Panc1 (cell line): ENCODE measurements around the gene AARS1. TPM values are rescaled to one million over a fixed set of nuclear protein-coding genes. Genes with fewer than 3 reads are reported as not detected.

Source experiments
- ATAC-seq: fragments of 200-7000 bp; cut with Tn5 transposase; 2 replicates; pipeline ENCODE4 v1.9.1; 2020; ENCODE audit warnings: mild to moderate bottlenecking, moderate library complexity
- BruUV-seq: library from RNA; stranded (reverse); fragments of 400-500 nt; replicated peaks from 2 replicates; lab custom pipeline; 2021; lab: Mats Ljungman, UMichigan
- CTCF ChIA-PET: fragments of 300-600 bp; sonication (Branson Sonifier 250); formaldehyde crosslinking; loops from one replicate; lab custom pipeline; 2022; ENCODE audit warnings: antibody characterized with exemption; lab: Charles Lee
- POLR2A ChIA-PET: fragments of 300-600 bp; sonication (Branson Sonifier 250); formaldehyde crosslinking; loops from one replicate; lab custom pipeline; 2022; ENCODE audit warnings: antibody characterized with exemption; lab: Charles Lee
- DNase-seq: peaks from one replicate; pipeline ENCODE4 v3.0.0-alpha.2; 2010; ENCODE audit warnings: low read depth, low spot score
- H3K27ac ChIP-seq: 2 replicates; pipeline ENCODE4 v1.5.1; 2011; ENCODE audit warnings: mild to moderate bottlenecking, low read length, inconsistent platforms
- H3K27me3 ChIP-seq: fragments of 200-500 bp; sonication (Bioruptor generic); 2 replicates; pipeline ENCODE4 v1.6.0; 2014; ENCODE audit warnings: low read length, inconsistent platforms; ENCODE audit not compliant: control insufficient read depth, insufficient read depth
- H3K36me3 ChIP-seq: fragments of 200-500 bp; sonication (Bioruptor generic); 2 replicates; pipeline ENCODE4 v1.5.1; 2014; ENCODE audit warnings: inconsistent platforms, mild to moderate bottlenecking, low read length, moderate library complexity; ENCODE audit not compliant: control insufficient read depth, insufficient read depth
- H3K4me1 ChIP-seq: 2 replicates; pipeline ENCODE4 v1.5.1; 2011; ENCODE audit warnings: inconsistent platforms, mild to moderate bottlenecking, low read length, moderate library complexity; ENCODE audit not compliant: control insufficient read depth, insufficient read depth
- H3K4me3 ChIP-seq, 2 experiments: 2 replicates each; pipeline ENCODE4 v1.5.1; 2011 to 2012; ENCODE audit warnings: low read depth in 2 of 2, low read length in 2 of 2, mild to moderate bottlenecking in 2 of 2, inconsistent platforms in 1 of 2, moderate library complexity in 1 of 2
- H3K9me3 ChIP-seq: fragments of 200-500 bp; sonication (Bioruptor generic); 2 replicates; pipeline ENCODE4 v1.5.1; 2014; ENCODE audit warnings: low read depth, mild to moderate bottlenecking, inconsistent platforms, low read length, moderate library complexity; ENCODE audit not compliant: control insufficient read depth, insufficient read depth
- CTCF ChIP-seq: fragments of 450-650 bp; IDR thresholded peaks from 2 replicates; pipeline ENCODE4 v1.5.1; 2017; ENCODE audit warnings: mild to moderate bottlenecking
- POLR2AphosphoS5 ChIP-seq: IDR thresholded peaks from 2 replicates; pipeline ENCODE4 v1.6.1; 2012; ENCODE audit warnings: mild to moderate bottlenecking, low read depth, low read length, moderate library complexity
- REST ChIP-seq, 2 experiments: IDR thresholded peaks; 2 replicates each; pipeline ENCODE4 v1.6.1; 2011 to 2012; ENCODE audit warnings: low read depth in 2 of 2, control low read depth in 1 of 2, low read length in 1 of 2, mild to moderate bottlenecking in 1 of 2, moderate library complexity in 1 of 2; ENCODE audit not compliant: insufficient read depth in 1 of 2
- SIN3A ChIP-seq: IDR thresholded peaks from 2 replicates; pipeline ENCODE4 v1.6.1; 2012; ENCODE audit warnings: low read depth, mild to moderate bottlenecking, low read length, moderate library complexity, borderline replicate concordance; ENCODE audit not compliant: insufficient read depth
- TCF7L2 ChIP-seq: IDR thresholded peaks from 2 replicates; pipeline ENCODE4 v1.6.1; 2011; ENCODE audit warnings: mild to moderate bottlenecking, low read depth, low read length, inconsistent platforms
- in situ Hi-C: cut with HindIII; loops from 2 replicates; pipeline ENCODE4 v1.10.0; 2016; ENCODE audit warnings: low sequenced_read_pairs, low pct_unique_long_range_greater_than_20kb
- intact Hi-C: fragments of 100-400 bp; cut with micrococcal nuclease; formaldehyde crosslinking; loops from one replicate; pipeline ENCODE4 v1.10.0; 2022; ENCODE audit not compliant: unreplicated experiment
- total RNA-seq: library from RNA; stranded (reverse); gene quantifications from one replicate; pipeline ENCODE4 v1.2.1, GENCODE V29; 2021; ENCODE audit not compliant: unreplicated experiment

Gene AARS1
- total RNA-seq, 1 experiment from 2014 or later, result 115 TPM

GRCh38 chr16:70252355-70252988, 36.8 kb downstream of the AARS1 start:
- Histone ChIP-seq H3K27ac (no peak overlapping the region), H3K4me3 (no peak overlapping the region), H3K27me3 (no peaks in the 10 kb centered on the region), H3K36me3 (peaks cover 5% of the 10 kb centered on the region), H3K4me1 (no peaks in the 10 kb centered on the region), H3K9me3 (no peaks in the 10 kb centered on the region)
- CTCF ChIA-PET, result no interaction called here
- no TSS peak for BruUV-seq
- TF ChIP-seq SIN3A (no peak), TCF7L2 (no peak), POLR2AphosphoS5 (no peak), REST (IDR thresholded peaks at IDR 0.05; ENCODE audit: insufficient read depth in 1 of 2, low read depth in 2 of 2, low read length in 1 of 2) (no peak), CTCF (peak; percentile 25)
- DNase-seq (no peak), ATAC-seq (no peak)
- POLR2A ChIA-PET, result interaction anchor here (0.6 kb wide), 1 partner anchor 36 kb away, joined by 7 read pairs; no protein-coding TSS in a partner anchor
- intact Hi-C loops (no loop called here), in situ Hi-C loops (no loop called here)

GRCh38 chr16:70251629-70252354, 37.5 kb downstream of the AARS1 start, which contains the start of gene EXOSC6:
Gene EXOSC6, minus strand, starts transcription at chr16:70251940. Its CDS starts 40 bp downstream, at chr16:70251900.
- CTCF ChIA-PET, result no interaction called here
- H3K27me3 ChIP-seq, result no peaks in the 10 kb centered on the region
- BruUV-seq, result no TSS peak
- intact Hi-C loops (no loop called here), in situ Hi-C loops (no loop called here)
- H3K4me1 ChIP-seq, result no peaks in the 10 kb centered on the region
- TF ChIP-seq TCF7L2, result peak; percentile 36; the same call in 1 of the 2 replicates
- peak; percentile 87 for TF ChIP-seq CTCF
- peak; percentile 94 for TF ChIP-seq POLR2AphosphoS5
- no peak for TF ChIP-seq REST (IDR thresholded peaks at IDR 0.05; ENCODE audit: insufficient read depth in 1 of 2, low read depth in 2 of 2, low read length in 1 of 2)
- TF ChIP-seq SIN3A, result 0 out of 2 replicates have a peak, but pooled peaks have one; percentile 31
- ATAC-seq (peak; percentile 94), DNase-seq (peak; percentile 73)
- peak within 1 kb of the TSS; percentile 79 for H3K27ac ChIP-seq
- peaks cover 3% of the 10 kb centered on the region for H3K36me3 ChIP-seq
- no peaks in the 10 kb centered on the region for H3K9me3 ChIP-seq
- H3K4me3 ChIP-seq, result peak within 1 kb of the TSS; percentile 50 to 60
- POLR2A ChIA-PET, result interaction anchor here (0.6 kb wide), 1 partner anchor 36 kb away, joined by 7 read pairs; no protein-coding TSS in a partner anchor
